HAP-1 (cell line): ENCODE data around the gene BHLHE40.

ENCODE experiments used
- DNase-seq, 2 experiments: peaks; one replicate each; pipeline ENCODE4 v3.0.0-alpha.2; 2016 to 2020; ENCODE audit warnings: low spot score in 2 of 2
- H3K27me3 ChIP-seq: fragments of 250-450 bp; sonication (Bioruptor Pico); 2 replicates; pipeline ENCODE4 v1.5.1; 2020; ENCODE audit warnings: low read depth, mild to moderate bottlenecking, moderate library complexity
- H3K36me3 ChIP-seq: fragments of 250-450 bp; sonication (Bioruptor Pico); replicated peaks from 2 replicates; pipeline ENCODE4 v1.5.1; 2020; ENCODE audit warnings: mild to moderate bottlenecking
- H3K4me1 ChIP-seq: fragments of 250-450 bp; sonication (Bioruptor Pico); 2 replicates; pipeline ENCODE4 v1.5.1; 2020; ENCODE audit warnings: mild to moderate bottlenecking
- H3K4me3 ChIP-seq: fragments of 250-450 bp; sonication (Bioruptor Pico); 2 replicates; pipeline ENCODE4 v1.5.1; 2020; ENCODE audit warnings: mild to moderate bottlenecking, moderate library complexity
- H3K9me3 ChIP-seq: fragments of 250-450 bp; sonication (Bioruptor Pico); 2 replicates; pipeline ENCODE4 v1.5.1; 2020; ENCODE audit warnings: mild to moderate bottlenecking, moderate library complexity
- in situ Hi-C: fragments of 300-500 bp; cut with MboI; formaldehyde crosslinking; loops from 3 replicates; pipeline ENCODE4 v1.14.3; 2020; ENCODE audit warnings: low sequenced_read_pairs, inconsistent platforms, mixed read lengths

BHLHE40 gene

DNA sequence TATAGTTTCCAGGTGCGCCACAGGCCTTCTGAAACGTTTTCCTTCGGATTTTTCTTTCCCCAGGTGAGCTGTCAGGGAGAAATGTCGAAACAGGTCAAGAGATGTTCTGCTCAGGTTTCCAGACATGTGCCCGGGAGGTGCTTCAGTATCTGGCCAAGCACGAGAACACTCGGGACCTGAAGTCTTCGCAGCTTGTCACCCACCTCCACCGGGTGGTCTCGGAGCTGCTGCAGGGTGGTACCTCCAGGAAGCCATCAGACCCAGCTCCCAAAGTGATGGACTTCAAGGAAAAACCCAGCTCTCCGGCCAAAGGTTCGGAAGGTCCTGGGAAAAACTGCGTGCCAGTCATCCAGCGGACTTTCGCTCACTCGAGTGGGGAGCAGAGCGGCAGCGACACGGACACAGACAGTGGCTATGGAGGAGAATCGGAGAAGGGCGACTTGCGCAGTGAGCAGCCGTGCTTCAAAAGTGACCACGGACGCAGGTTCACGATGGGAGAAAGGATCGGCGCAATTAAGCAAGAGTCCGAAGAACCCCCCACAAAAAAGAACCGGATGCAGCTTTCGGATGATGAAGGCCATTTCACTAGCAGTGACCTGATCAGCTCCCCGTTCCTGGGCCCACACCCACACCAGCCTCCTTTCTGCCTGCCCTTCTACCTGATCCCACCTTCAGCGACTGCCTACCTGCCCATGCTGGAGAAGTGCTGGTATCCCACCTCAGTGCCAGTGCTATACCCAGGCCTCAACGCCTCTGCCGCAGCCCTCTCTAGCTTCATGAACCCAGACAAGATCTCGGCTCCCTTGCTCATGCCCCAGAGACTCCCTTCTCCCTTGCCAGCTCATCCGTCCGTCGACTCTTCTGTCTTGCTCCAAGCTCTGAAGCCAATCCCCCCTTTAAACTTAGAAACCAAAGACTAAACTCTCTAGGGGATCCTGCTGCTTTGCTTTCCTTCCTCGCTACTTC lies 3.8 kb downstream of the BHLHE40 start:
- in situ Hi-C loops = loop anchor here (25.0 kb wide), 1 partner anchor 671 kb away; the partner anchor contains the start of gene SETMAR
- DNase-seq = no peak
- Histone ChIP-seq H3K4me1 (peaks cover 20% of the 10 kb centered on the region), H3K9me3 (no peaks in the 10 kb centered on the region), H3K36me3 (peaks cover 26% of the 10 kb centered on the region), H3K27me3 (no peaks in the 10 kb centered on the region), H3K4me3 (no peak overlapping the region)

DNA sequence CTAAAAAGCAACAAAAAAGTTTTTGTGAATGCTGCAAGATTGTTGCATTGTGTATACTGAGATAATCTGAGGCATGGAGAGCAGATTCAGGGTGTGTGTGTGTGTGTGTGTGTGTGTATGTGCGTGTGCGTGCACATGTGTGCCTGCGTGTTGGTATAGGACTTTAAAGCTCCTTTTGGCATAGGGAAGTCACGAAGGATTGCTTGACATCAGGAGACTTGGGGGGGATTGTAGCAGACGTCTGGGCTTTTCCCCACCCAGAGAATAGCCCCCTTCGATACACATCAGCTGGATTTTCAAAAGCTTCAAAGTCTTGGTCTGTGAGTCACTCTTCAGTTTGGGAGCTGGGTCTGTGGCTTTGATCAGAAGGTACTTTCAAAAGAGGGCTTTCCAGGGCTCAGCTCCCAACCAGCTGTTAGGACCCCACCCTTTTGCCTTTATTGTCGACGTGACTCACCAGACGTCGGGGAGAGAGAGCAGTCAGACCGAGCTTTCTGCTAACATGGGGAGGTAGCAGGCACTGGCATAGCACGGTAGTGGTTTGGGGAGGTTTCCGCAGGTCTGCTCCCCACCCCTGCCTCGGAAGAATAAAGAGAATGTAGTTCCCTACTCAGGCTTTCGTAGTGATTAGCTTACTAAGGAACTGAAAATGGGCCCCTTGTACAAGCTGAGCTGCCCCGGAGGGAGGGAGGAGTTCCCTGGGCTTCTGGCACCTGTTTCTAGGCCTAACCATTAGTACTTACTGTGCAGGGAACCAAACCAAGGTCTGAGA lies 4.7 kb downstream of the BHLHE40 start:
- Histone ChIP-seq H3K4me3 (no peak overlapping the region), H3K9me3 (no peaks in the 10 kb centered on the region), H3K27me3 (no peaks in the 10 kb centered on the region), H3K4me1 (peaks cover 19% of the 10 kb centered on the region), H3K36me3 (peaks cover 26% of the 10 kb centered on the region)
- DNase-seq = no peak
- in situ Hi-C loops = loop anchor here (25.0 kb wide), 1 partner anchor 672 kb away; the partner anchor contains the start of gene SETMAR

DNA sequence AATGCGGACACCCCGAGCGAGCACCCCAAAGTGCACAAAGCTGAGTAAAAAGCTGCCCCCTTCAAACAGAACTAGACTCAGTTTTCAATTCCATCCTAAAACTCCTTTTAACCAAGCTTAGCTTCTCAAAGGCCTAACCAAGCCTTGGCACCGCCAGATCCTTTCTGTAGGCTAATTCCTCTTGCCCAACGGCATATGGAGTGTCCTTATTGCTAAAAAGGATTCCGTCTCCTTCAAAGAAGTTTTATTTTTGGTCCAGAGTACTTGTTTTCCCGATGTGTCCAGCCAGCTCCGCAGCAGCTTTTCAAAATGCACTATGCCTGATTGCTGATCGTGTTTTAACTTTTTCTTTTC lies 5.3 kb downstream of the BHLHE40 start:
- H3K4me1 ChIP-seq = peaks cover 19% of the 10 kb centered on the region
- no peaks in the 10 kb centered on the region for H3K9me3 ChIP-seq
- peaks cover 26% of the 10 kb centered on the region for H3K36me3 ChIP-seq
- no peaks in the 10 kb centered on the region for H3K27me3 ChIP-seq
- DNase-seq = no peak
- in situ Hi-C loops = loop anchor here (25.0 kb wide), 1 partner anchor 672 kb away; the partner anchor contains the start of gene SETMAR
- no peak overlapping the region for H3K4me3 ChIP-seq

DNA sequence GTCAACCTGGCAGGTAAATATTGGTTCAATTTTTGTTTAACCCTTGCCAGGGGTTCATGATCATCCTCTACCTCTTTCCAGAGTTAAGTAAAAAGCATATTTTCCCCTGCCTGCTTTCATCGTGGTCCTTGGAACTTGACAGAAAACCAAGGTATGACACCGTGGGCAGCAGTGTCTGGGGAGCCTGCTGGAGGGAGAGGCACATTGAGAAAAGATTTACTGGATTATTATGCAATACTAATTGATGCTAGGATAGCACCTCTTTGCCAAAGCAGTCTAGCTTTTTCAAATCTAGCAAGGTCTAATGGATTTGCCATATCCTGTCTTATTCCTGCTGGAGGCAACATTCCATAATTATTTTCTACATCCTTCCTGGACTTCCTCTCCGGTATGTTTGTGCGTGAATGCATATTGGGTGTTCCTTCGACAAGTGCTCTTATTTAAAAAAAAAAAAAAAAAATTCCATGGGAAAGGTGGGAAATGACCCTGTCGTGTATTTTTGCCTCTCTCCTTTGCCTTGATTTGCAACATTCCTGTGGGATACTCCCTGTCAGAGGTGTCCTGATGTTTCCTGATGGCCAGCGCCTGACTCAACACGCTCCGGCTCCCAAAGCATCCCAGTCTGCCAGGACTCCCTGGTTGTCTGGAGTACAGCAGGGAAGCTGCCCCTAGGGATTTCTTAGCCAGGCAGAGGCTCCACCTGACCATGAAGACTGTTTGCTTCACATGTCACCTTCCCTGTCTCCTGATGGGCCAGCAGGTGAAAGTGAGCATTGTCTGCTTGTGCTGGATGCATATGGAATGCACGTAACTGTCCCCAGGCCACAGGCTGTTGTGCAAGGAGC lies 6.3 kb downstream of the BHLHE40 start:
- Histone ChIP-seq H3K4me3 (no peak overlapping the region), H3K36me3 (peaks cover 26% of the 10 kb centered on the region), H3K4me1 (peaks cover 19% of the 10 kb centered on the region), H3K27me3 (no peaks in the 10 kb centered on the region), H3K9me3 (no peaks in the 10 kb centered on the region)
- DNase-seq = no peak
- in situ Hi-C loops = loop anchor here (25.0 kb wide), 1 partner anchor 673 kb away; the partner anchor contains the start of gene SETMAR

DNA sequence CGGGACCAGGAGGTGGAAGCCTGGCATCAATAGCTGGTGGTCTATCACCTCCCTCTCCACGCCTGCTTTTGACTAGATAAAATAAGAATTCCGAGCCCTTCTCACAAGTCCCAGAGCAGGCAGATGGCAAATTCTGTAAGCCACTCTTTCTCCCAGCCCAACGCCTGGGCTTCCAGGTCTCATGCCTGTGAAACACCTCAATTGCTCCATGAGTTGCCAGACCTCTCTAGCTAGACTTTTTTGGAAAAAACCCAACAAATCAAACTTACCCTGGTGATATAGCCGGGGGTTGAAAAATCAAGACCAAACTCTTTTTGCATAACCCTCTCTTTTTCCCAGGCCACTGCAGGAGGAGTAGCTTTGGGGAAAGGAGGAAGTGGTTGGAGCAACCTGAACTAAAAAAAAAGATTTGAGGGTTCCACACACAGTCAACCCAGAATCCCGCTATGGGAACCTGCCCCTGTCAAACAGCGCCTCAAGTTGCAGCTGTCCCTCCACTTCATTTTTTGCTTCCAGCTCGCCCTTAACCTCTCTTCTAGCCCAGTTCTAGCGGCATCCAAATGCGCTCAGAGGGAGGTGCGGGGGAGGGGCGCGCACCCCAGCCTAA lies 7.0 kb downstream of the BHLHE40 start:
- DNase-seq = no peak

DNA sequence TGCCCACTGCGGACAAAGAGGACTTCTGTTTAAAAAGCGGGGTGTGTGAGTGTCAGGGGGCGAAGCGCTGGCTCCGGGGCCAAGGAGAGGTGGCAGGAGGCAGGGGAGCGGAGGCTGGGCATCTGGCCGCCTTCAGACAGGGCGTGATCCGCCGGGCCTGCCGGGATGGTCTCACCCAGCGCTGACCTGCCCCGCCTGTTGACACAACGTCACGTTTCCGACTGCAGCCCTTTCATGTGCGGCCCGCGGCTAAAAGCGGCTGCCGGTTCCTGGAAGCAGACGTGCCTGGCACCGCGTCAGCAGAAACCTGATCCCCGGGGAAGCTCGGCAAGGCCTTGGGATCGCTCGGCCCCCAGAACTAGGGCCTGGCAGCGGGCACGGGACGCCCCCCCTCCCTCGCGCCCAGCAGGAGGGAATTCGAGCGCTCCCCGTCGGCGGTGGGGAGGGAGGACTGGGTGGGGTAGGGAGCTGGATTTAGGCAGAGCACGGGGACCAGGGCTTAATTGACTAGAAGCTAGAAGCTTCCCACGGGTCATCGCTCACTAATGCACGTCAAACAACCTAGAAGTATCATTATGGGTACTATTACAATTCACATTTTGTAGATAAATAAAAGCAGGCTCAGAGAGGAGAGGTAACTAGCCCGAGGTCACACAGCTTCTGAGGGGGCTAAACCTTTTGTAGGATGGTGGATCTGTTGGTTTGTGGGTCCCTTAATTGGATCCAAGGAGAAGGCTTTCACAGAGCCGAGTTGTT lies 7.7 kb downstream of the BHLHE40 start:
- peaks cover 17% of the 10 kb centered on the region for H3K36me3 ChIP-seq
- peak; percentile 87 to 93 for DNase-seq
- H3K27me3 ChIP-seq = no peaks in the 10 kb centered on the region
- in situ Hi-C loops = loop anchor here (25.0 kb wide), 1 partner anchor 675 kb away; the partner anchor contains the start of gene SETMAR
- H3K4me1 ChIP-seq = peaks cover 10% of the 10 kb centered on the region; the same call in 1 of the 2 replicates
- H3K4me3 ChIP-seq = peak overlapping the region; percentile 27
- H3K9me3 ChIP-seq = no peaks in the 10 kb centered on the region

More for the DNA sequence above, 7.0 kb downstream of the BHLHE40 start:
- no peaks in the 10 kb centered on the region for H3K27me3 ChIP-seq
- in situ Hi-C loops = loop anchor here (25.0 kb wide), 1 partner anchor 674 kb away; the partner anchor contains the start of gene SETMAR
- H3K4me3 ChIP-seq = peak overlapping the region; percentile 27
- H3K36me3 ChIP-seq = peaks cover 24% of the 10 kb centered on the region
- H3K4me1 ChIP-seq = peaks cover 16% of the 10 kb centered on the region
- no peaks in the 10 kb centered on the region for H3K9me3 ChIP-seq

DNA sequence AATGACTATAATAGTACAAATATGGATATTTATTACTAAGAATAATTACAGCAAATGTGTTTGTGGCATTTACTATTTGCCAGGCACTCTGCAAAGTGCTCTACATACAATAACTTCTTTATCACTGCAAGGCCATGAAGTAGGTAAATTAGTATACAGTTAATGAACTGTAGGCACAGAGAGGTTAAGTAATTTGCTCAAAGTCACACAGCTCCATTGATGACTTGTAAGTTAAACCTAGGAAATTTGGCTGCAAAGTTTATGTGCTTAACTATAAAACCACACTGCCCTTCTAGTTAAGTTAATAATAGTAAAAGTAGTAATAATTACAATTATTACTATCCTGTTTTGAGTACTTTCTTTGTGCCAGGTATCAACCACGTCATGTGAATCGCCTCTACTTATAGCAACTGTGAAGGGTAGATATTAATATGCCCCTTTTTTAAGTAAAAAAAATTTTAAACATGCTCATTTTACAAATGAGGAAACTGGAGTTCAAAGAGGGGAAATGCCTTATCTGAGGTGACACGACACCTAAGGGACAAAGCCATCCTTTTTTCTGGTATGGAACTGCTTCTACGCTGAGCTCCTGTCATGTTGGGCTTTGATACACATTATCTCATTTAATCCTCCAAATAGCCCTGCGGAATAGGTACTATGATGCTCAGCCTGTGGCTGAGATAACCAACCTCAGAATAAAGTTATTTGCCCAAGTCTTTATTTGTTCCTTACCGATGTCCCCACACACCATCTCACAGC lies 8.5 kb downstream of the BHLHE40 start:
- DNase-seq = no peak
- peak overlapping the region; percentile 27; the same call in 1 of the 2 replicates for H3K4me3 ChIP-seq
- no peaks in the 10 kb centered on the region for H3K9me3 ChIP-seq
- in situ Hi-C loops = loop anchor here (25.0 kb wide), 1 partner anchor 675 kb away; the partner anchor contains the start of gene SETMAR
- no peaks in the 10 kb centered on the region for H3K27me3 ChIP-seq
- H3K36me3 ChIP-seq = peaks cover 12% of the 10 kb centered on the region
- peaks cover 8% of the 10 kb centered on the region; the same call in 1 of the 2 replicates for H3K4me1 ChIP-seq

DNA sequence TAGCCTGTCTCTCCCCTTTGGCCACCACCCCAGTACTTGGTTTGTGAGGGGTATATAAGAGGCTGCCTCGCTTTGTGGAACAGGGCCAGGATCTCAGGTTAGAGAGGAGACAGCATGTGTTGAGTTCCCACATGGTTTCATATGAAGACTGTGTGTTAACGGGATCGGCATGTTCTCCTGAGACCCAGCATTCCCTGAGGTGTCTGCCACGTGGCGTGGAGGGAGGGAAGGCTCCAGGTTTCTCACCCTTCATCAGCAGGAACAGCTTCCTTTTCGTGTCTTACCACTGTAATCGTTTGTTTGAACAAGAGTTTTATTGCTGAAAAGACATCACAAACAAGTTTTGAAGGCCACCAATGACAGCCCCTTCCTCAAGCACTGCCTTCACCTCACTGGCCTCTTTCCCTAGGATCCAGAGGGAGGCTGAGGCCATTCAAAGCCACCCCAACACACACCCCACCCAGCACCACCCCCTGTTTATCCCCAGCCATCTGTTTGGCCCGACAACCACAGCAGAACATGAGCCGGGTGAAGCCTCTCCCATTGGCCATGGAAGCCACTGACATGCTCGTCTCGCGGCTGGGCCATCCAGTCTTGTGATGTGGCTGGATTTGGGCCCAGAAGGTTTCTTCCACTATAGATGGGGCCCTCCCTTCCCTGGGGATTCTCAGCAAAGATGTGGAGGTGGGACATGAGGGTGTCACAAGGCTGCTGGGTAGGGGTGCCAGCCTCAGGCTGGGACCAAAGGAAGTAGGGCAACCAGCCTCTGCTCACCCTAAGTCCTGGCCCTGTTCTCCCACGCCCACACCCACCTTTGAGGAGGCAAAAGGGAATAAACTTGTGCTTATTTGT lies 10.0 kb downstream of the BHLHE40 start:
- in situ Hi-C loops = loop anchor here (25.0 kb wide), 1 partner anchor 677 kb away; the partner anchor contains the start of gene SETMAR
- H3K4me1 ChIP-seq = peaks cover 8% of the 10 kb centered on the region; the same call in 1 of the 2 replicates
- H3K9me3 ChIP-seq = no peaks in the 10 kb centered on the region
- no peak for DNase-seq
- H3K4me3 ChIP-seq = no peak overlapping the region
- no peaks in the 10 kb centered on the region for H3K27me3 ChIP-seq
- H3K36me3 ChIP-seq = no peaks in the 10 kb centered on the region; the same call in 1 of the 2 replicates

DNA sequence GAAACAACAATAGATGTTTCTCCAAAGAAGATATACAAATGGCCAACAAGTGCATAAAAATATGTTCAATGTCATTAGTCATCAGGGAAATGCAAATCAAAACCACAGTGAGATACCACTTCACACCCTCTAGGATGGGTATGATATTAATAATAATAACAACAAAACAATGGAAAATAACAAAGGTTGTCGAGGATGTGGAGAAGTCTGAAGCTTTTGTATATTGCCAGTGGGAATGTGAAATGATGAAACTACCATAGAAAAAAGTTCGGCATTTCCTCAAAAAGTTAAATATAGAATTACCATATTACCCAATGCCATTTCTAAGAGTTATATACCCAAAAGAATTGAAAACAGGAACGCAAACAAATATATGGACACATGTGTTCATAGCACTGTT lies 10.8 kb downstream of the BHLHE40 start:
- Histone ChIP-seq H3K9me3 (no peaks in the 10 kb centered on the region), H3K36me3 (no peaks in the 10 kb centered on the region), H3K4me3 (no peak overlapping the region), H3K27me3 (no peaks in the 10 kb centered on the region), H3K4me1 (peaks cover 8% of the 10 kb centered on the region; the same call in 1 of the 2 replicates)
- in situ Hi-C loops = loop anchor here (25.0 kb wide), 1 partner anchor 678 kb away; the partner anchor contains the start of gene SETMAR
- DNase-seq = no peak

DNA sequence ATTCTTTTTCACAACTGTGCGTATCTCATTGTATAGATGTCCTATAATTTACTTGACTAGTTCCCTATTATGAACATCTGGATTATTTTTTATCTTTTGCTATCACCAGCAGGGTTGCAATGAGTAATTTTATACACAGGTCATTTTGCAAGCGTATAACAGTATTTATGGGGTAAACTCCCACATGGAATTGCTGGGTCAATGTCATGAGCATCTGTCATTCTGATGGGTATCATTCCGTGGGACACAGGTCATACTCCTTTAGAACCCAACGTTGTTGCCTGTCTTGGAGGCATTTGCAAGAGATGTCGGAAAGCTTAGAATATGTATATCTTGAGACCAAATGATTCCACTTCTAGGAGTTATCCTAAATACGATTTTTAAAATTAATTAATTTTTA lies 12.9 kb downstream of the BHLHE40 start:
- Histone ChIP-seq H3K4me3 (no peak overlapping the region), H3K36me3 (no peaks in the 10 kb centered on the region), H3K4me1 (peaks cover 2% of the 10 kb centered on the region; the same call in 1 of the 2 replicates), H3K27me3 (no peaks in the 10 kb centered on the region), H3K9me3 (no peaks in the 10 kb centered on the region)
- in situ Hi-C loops = loop anchor here (25.0 kb wide), 1 partner anchor 680 kb away; the partner anchor contains the start of gene SETMAR
- no peak for DNase-seq
